Sigmoid colon (tissue), 7 donors: ENCODE data around the gene HOOK2. TPM values are rescaled to one million over a fixed set of nuclear protein-coding genes. Genes with fewer than 3 reads are reported as not detected.

Experiments used
- DNase-seq: peaks from one replicate; pipeline ENCODE4 v3.0.0-alpha.2; 2019
- H3K27ac ChIP-seq, 4 donors: fragments of 200-600 bp; sonication (generic); one replicate each; pipeline ENCODE4 v1.5.1; 2016 to 2019; ENCODE audit warnings: mild to moderate bottlenecking in 1 of 4
- H3K27me3 ChIP-seq, 3 donors: fragments of 200-600 bp; sonication (generic); one replicate each; pipeline ENCODE4 v1.5.1; 2019; ENCODE audit warnings: mild to moderate bottlenecking in 1 of 3
- H3K36me3 ChIP-seq, 4 donors: fragments of 200-600 bp; sonication (generic); one replicate each; pipeline ENCODE4 v1.5.1; 2016 to 2019
- H3K4me1 ChIP-seq, 4 donors: fragments of 200-600 bp; sonication (generic); one replicate each; pipeline ENCODE4 v1.5.1; 2017 to 2019
- H3K4me3 ChIP-seq, 4 donors: fragments of 200-600 bp; sonication (generic); one replicate each; pipeline ENCODE4 v1.5.1; 2017 to 2019; ENCODE audit warnings: mild to moderate bottlenecking in 2 of 4, moderate library complexity in 1 of 4
- H3K9me3 ChIP-seq, 4 donors: fragments of 200-600 bp in 3 of 4; sonication (generic) in 3 of 4; one replicate each; pipeline versions ENCODE4 v1.5.1 to v1.6.1; 2013 to 2019
- EP300 ChIP-seq, 4 donors: sonication (generic); formaldehyde crosslinking; IDR thresholded peaks; one replicate each; pipeline ENCODE4 v1.6.1; 2017; ENCODE audit warnings: antibody characterized with exemption in 4 of 4
- POLR2A ChIP-seq, 2 donors: fragments of 450-650 bp; IDR thresholded peaks; one replicate each; pipeline ENCODE4 v1.6.1; 2016; ENCODE audit warnings: antibody characterized with exemption in 2 of 2, mild to moderate bottlenecking in 2 of 2, moderate library complexity in 2 of 2
- POLR2AphosphoS5 ChIP-seq, 4 donors: sonication (generic); formaldehyde crosslinking; IDR thresholded peaks; one replicate each; pipeline ENCODE4 v1.6.1; 2017; ENCODE audit warnings: antibody characterized with exemption in 4 of 4
- WGBS, 2 donors: extraction: QIAGEN DNeasy Blood & Tissue Kit; methylation state at CpG; one replicate each; pipeline ENCODE4 v1.1.7; 2013; 5-methylcytosine and 5-hydroxymethylcytosine counted together
- intact Hi-C: fragments of 100-400 bp; cut with DNase I; formaldehyde crosslinking; loops from one replicate; pipeline ENCODE4 v1.15.1; 2023
- polyA plus RNA-seq, 3 donors: library from polyadenylated mRNA; stranded (reverse); fragments of 200-250 nt; gene quantifications; one replicate each; pipeline ENCODE4 v1.2.3, GENCODE V29; 2013
- total RNA-seq, 4 donors: library from RNA; depleted of rRNA; stranded (reverse); fragments of >200 nt; gene quantifications; one replicate each; pipeline ENCODE4 v1.1.0, GENCODE V29; 2016
- TF ChIP-seq, protein P1 (sequence below), 4 experiments: fragments of 450-650 bp in 3 of 4; fragments of 200-600 bp in 1 of 4; IDR thresholded peaks; one replicate each; pipeline ENCODE4 v1.5.1; 2016 to 2019; ENCODE audit warnings: antibody characterized with exemption in 4 of 4, mild to moderate bottlenecking in 3 of 4, moderate library complexity in 2 of 4
- donor health status: healthy with polysubstance abuse.
- donor health status: Bipolar disorder and iron deficiency.
- donor health status: healthy.

Gene HOOK2
- total and polyA plus RNA-seq, 7 donors = 10.2 to 80.4 (median 36.0) TPM

DNA sequence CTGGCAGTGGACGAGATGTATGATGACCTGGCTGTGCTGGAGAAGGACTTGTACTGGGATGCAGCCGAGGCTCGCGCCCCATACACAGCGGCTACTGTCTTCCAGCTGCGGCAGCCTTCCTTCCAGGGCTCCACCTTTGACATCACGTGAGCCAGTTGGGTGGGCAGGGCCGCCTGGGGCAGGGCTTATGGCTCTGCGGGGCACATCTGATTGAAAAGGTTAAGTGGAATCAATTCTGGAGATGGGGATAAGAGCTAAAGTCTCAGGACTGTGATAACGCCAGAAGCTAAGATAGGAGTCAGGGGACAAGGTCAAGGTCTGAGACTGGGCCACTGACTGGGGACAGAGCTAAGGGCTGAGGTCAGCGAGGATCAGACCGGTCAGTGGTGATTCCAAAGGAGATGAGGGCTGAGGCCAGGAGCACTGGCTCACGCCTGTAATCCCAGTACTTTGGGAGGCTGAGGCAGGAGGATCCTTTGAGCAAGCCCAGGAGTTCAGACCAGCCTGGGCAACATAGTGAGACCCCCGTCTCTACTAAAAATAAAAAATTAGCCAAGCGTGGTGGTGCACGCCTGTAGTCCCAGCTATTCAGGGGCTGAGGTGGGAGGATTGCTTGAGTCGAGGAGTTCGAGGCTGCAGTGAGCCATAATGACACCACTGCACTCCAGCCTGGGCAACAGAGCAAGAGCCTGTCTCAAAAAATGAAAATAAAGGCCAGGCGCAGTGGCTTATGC, 19.0 kb downstream of the HOOK2 start:
- Histone ChIP-seq H3K4me1 (peaks cover 0 to 13% (median 9%) of the 10 kb centered on the region in 4 donors), H3K36me3 (no peaks in the 10 kb centered on the region), H3K27me3 (peaks cover 0 to 3% (median 0%) of the 10 kb centered on the region in 3 donors), H3K27ac (no peak overlapping the region), H3K9me3 (no peaks in the 10 kb centered on the region), H3K4me3 (no peak overlapping the region)
- no peak for DNase-seq
- intact Hi-C loops = no loop called here
- 82 to 87% methylated on average over 19 of the region's 19 CpGs for WGBS, 2 donors
- no peak for TF ChIP-seq POLR2AphosphoS5 (IDR thresholded peaks at IDR 0.05)
- no peak for TF ChIP-seq EP300 (IDR thresholded peaks at IDR 0.05)
- TF ChIP-seq, protein P1, sequence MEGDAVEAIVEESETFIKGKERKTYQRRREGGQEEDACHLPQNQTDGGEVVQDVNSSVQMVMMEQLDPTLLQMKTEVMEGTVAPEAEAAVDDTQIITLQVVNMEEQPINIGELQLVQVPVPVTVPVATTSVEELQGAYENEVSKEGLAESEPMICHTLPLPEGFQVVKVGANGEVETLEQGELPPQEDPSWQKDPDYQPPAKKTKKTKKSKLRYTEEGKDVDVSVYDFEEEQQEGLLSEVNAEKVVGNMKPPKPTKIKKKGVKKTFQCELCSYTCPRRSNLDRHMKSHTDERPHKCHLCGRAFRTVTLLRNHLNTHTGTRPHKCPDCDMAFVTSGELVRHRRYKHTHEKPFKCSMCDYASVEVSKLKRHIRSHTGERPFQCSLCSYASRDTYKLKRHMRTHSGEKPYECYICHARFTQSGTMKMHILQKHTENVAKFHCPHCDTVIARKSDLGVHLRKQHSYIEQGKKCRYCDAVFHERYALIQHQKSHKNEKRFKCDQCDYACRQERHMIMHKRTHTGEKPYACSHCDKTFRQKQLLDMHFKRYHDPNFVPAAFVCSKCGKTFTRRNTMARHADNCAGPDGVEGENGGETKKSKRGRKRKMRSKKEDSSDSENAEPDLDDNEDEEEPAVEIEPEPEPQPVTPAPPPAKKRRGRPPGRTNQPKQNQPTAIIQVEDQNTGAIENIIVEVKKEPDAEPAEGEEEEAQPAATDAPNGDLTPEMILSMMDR (IDR thresholded peaks at IDR 0.05) = no peak
- TF ChIP-seq POLR2A (IDR thresholded peaks at IDR 0.05) = no peak

DNA sequence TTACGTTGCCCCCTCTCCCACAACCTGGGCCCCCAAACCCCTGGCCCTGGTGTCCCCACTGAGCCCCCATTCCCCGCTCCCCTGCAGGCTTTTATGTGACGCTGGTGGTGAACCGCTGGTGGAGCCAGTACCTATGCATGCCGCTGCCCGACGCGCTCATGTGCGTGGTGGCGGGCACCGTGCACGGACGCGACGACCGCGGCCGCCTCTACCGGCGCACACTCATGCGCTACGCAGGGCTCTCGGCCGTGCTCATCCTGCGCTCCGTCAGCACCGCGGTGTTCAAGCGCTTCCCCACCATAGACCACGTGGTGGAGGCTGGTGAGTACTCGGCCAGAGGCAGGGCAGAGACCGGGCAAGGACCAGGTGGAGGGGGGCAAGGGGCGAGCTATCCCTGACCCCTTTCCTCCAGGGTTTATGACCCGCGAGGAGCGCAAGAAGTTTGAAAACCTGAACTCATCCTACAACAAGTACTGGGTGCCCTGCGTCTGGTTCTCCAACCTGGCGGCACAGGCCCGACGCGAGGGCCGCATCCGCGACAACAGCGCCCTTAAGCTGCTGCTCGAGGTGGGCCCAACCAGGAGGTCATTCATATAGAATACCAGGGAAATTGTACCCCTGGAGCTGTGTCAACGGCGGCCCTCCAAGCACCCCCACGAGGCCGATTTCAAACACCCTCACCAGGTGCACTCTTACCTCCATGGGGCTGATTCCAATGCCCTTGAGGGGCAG, 20.7 kb downstream of the HOOK2 start:
- DNase-seq = no peak
- Histone ChIP-seq H3K9me3 (no peaks in the 10 kb centered on the region), H3K4me3 (no peak overlapping the region), H3K4me1 (peaks cover 0 to 13% (median 9%) of the 10 kb centered on the region in 4 donors), H3K27me3 (peaks cover 0 to 17% (median 6%) of the 10 kb centered on the region in 3 donors), H3K27ac (no peak overlapping the region), H3K36me3 (no peaks in the 10 kb centered on the region)
- intact Hi-C loops = no loop called here
- WGBS, 2 donors = 72 to 78% methylated on average over 50 of the region's 50 CpGs
- TF ChIP-seq, protein P1 (IDR thresholded peaks at IDR 0.05) = no peak
- no peak for TF ChIP-seq POLR2A (IDR thresholded peaks at IDR 0.05)
- TF ChIP-seq POLR2AphosphoS5 (IDR thresholded peaks at IDR 0.05) = no peak
- no peak for TF ChIP-seq EP300 (IDR thresholded peaks at IDR 0.05)

DNA sequence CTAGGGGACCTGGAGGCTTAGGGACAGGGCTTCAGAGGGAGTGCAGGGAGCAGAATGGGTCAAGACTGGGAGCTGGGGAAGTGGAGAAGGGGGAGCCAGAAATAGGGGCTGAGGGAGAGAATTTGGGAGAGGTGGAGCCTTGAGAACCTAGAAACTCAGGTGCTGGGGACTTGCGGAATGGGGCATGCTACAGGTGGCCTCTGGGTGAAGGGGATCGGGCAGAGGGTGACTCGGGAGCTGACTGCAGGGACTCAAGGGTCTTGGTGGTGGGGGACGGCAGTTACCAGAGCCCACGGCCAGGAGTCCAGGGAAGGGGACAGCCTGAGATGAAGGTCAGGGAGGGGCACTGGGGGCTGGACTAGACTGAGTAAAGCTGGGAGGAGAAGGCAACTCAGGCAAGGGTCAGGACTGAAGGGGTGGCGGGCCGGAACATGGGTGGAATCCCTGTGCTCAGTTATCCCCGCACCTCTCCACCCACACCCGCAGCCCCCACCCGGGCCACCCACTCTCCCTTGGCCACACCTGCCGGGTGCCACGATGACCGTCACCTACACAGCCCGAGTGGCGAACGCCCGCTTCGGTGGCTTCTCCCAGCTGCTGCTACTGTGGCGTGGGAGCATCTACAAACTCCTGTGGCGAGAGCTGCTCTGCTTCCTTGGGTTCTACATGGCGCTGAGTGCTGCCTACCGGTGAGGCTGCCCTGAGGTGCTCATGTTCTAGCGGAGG, 23.1 kb downstream of the HOOK2 start:
- Histone ChIP-seq H3K36me3 (peaks cover 0 to 10% (median 9%) of the 10 kb centered on the region in 4 donors), H3K27me3 (peaks cover 0 to 27% (median 6%) of the 10 kb centered on the region in 3 donors), H3K4me3 (no peak overlapping the region), H3K4me1 (peaks cover 0 to 3% (median 2%) of the 10 kb centered on the region in 4 donors), H3K9me3 (peaks cover 0 to 3% (median 0%) of the 10 kb centered on the region in 4 donors), H3K27ac (no peak overlapping the region)
- 67 to 85% methylated on average over 23 of the region's 23 CpGs for WGBS, 2 donors
- DNase-seq = no peak
- TF ChIP-seq POLR2AphosphoS5 (IDR thresholded peaks at IDR 0.05) = no peak
- intact Hi-C loops = no loop called here

DNA sequence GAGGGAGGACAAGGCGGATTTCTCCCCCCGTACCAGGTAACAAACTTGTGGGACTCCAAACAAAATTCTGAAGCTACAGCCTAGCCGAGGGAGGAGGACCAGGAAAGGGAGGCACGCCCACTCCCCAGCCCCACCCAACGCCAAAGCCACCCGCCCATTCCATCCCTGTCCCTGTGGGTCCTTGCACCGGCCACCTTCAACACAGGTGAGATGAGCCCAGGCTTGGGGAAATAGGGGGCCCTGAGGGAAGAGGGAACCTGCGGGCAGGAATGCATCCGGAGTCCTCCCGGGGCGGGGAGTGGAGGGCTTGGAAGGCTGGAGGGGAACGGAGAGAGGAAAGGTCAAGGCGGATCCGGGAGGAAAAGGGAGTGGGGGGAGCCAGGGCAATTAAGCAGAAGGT, 23.7 kb downstream of the HOOK2 start, which contains the start of gene BEST2:
Gene BEST2 (plus strand): TSS at position 157 of the 400 bp plus-strand sequence. CDS start 802 bp downstream, outside the sequence.
- Histone ChIP-seq H3K27ac (no peak within 1 kb of the TSS), H3K4me3 (no peak within 1 kb of the TSS), H3K27me3 (peaks cover 0 to 27% (median 6%) of the 10 kb centered on the region in 3 donors), H3K4me1 (no peaks in the 10 kb centered on the region), H3K36me3 (peaks cover 0 to 15% (median 15%) of the 10 kb centered on the region in 4 donors), H3K9me3 (peaks cover 0 to 3% (median 0%) of the 10 kb centered on the region in 4 donors)
- DNase-seq = no peak
- TF ChIP-seq EP300 (IDR thresholded peaks at IDR 0.05) = no peak
- TF ChIP-seq, protein P1 (IDR thresholded peaks at IDR 0.05) = no peak
- no peak for TF ChIP-seq POLR2A (IDR thresholded peaks at IDR 0.05)
- TF ChIP-seq POLR2AphosphoS5 (IDR thresholded peaks at IDR 0.05) = no peak
- intact Hi-C loops = no loop called here
- WGBS, 2 donors = 18 to 52% methylated on average over 14 of the region's 14 CpGs
